A549 (cell line): ENCODE measurements around the gene CPLANE1. TPM values are rescaled to one million over a fixed set of nuclear protein-coding genes. Genes with fewer than 3 reads are reported as not detected.
"Not testable (repeated sequence)": the region's sequence is repeated elsewhere in the genome, so short reads cannot be mapped to it uniquely, and the experiment has no call there.

Source experiments
- ATAC-seq, 2 experiments: fragments of 200-7000 bp in 1 of 2; fragments of >200 bp in 1 of 2; cut with Nextera tagmentation in 1 of 2; cut with Tn5 transposase in 1 of 2; 3 replicates each; pipeline versions ENCODE4 v1.8.0 to v1.9.1; 2018 to 2020; ENCODE audit warnings: mild to moderate bottlenecking in 1 of 2, moderate library complexity in 1 of 2
- CTCF ChIA-PET: fragments of 300-600 bp; sonication (Branson Sonifier 250); formaldehyde crosslinking; extraction: SDS; loops from one replicate; lab custom pipeline; 2021; ENCODE audit warnings: antibody characterized with exemption, inconsistent platforms; lab: Yijun Ruan, JAX
- POLR2A ChIA-PET: fragments of 350-600 bp; formaldehyde crosslinking; extraction: SDS; loops from one replicate; lab custom pipeline; 2021; ENCODE audit warnings: antibody characterized with exemption, inconsistent platforms; lab: Yijun Ruan, JAX
- DNase-seq, 2 experiments: peaks; one replicate each; pipeline versions ENCODE4 v3.0.0 to v3.0.0-alpha.2; 2011 to 2016; ENCODE audit warnings: low read depth in 1 of 2, low spot score in 1 of 2
- FAIRE-seq: peaks from 2 replicates; lab custom pipeline; 2011; peaks lifted over from hg19 to GRCh38; lab: Jason Lieb, UNC
- H3K27ac ChIP-seq, 2 experiments: fragments of >200 bp; sonication (Bioruptor Twin); formaldehyde crosslinking; 3 replicates each; pipeline ENCODE4 v1.5.1; 2016 to 2017
- H3K4me1 ChIP-seq: fragments of >200 bp; sonication (Bioruptor Twin); formaldehyde crosslinking; 3 replicates; pipeline ENCODE4 v1.6.1; 2016
- H3K4me2 ChIP-seq: fragments of >200 bp; sonication (Bioruptor Twin); formaldehyde crosslinking; 3 replicates; pipeline ENCODE4 v1.6.1; 2016
- H3K4me3 ChIP-seq: fragments of >200 bp; sonication (Bioruptor Twin); formaldehyde crosslinking; 3 replicates; pipeline ENCODE4 v1.5.1; 2016
- H3K9me3 ChIP-seq: fragments of >200 bp; sonication (Bioruptor Twin); formaldehyde crosslinking; 3 replicates; pipeline ENCODE4 v1.6.1; 2016
- ATOH8 ChIP-seq: fragments of 250-450 bp; sonication (Bioruptor Pico); IDR thresholded peaks from 2 replicates; pipeline ENCODE4 v1.5.0; 2020; ENCODE audit warnings: low read depth, mild to moderate bottlenecking, moderate library complexity
- BCL3 ChIP-seq: fragments of >200 bp; sonication (Bioruptor Twin); formaldehyde crosslinking; IDR thresholded peaks from 3 replicates; pipeline ENCODE4 v1.6.1; 2016
- CBX2 ChIP-seq: fragments of 200-600 bp; sonication (generic); IDR thresholded peaks from 2 replicates; pipeline ENCODE4 v1.6.1; 2016; ENCODE audit warnings: low read depth, mild to moderate bottlenecking, borderline replicate concordance
- CEBPB ChIP-seq, 2 experiments: fragments of >200 bp in 1 of 2; sonication (Bioruptor Twin) in 1 of 2; formaldehyde crosslinking in 1 of 2; IDR thresholded peaks; 2 replicates each; pipeline ENCODE4 v1.6.1; 2012 to 2016
- CHD2 ChIP-seq: fragments of 150-350 bp; IDR thresholded peaks from 2 replicates; pipeline ENCODE4 v1.6.1; 2014; ENCODE audit warnings: low read length; ENCODE audit not compliant: partially characterized antibody
- CTCF ChIP-seq: fragments of >200 bp; sonication (Bioruptor Twin); formaldehyde crosslinking; IDR thresholded peaks from 3 replicates; pipeline ENCODE4 v1.5.1; 2016
- EHMT2 ChIP-seq: fragments of 200-600 bp; sonication (generic); IDR thresholded peaks from 2 replicates; pipeline ENCODE4 v1.6.1; 2016; ENCODE audit warnings: antibody characterized with exemption, low read depth, mild to moderate bottlenecking, moderate library complexity
- FOSL2 ChIP-seq, 2 experiments: fragments of 450-650 bp in 1 of 2; fragments of >200 bp in 1 of 2; sonication (Bioruptor Twin) in 1 of 2; formaldehyde crosslinking; IDR thresholded peaks; 2 replicates each; pipeline versions ENCODE4 v1.5.0 to v1.6.1; 2016 to 2020; ENCODE audit warnings: mild to moderate bottlenecking in 1 of 2, moderate library complexity in 1 of 2
- HES2 ChIP-seq: fragments of >200 bp; sonication (Bioruptor Twin); formaldehyde crosslinking; IDR thresholded peaks from 2 replicates; pipeline ENCODE4 v1.6.1; 2016
- HEYL ChIP-seq: fragments of 250-450 bp; sonication (Bioruptor Pico); IDR thresholded peaks from 2 replicates; pipeline ENCODE4 v1.8.0; 2021; ENCODE audit warnings: mild to moderate bottlenecking, moderate library complexity
- HMGXB4 ChIP-seq: fragments of 250-450 bp; sonication (Bioruptor Pico); IDR thresholded peaks from 2 replicates; pipeline ENCODE4 v1.5.0; 2021; ENCODE audit warnings: mild to moderate bottlenecking, moderate library complexity, borderline replicate concordance
- HOXA7 ChIP-seq: fragments of 250-450 bp; sonication (Bioruptor Pico); IDR thresholded peaks from 2 replicates; pipeline ENCODE4 v1.5.0; 2020; ENCODE audit warnings: mild to moderate bottlenecking, moderate library complexity
- HOXB13 ChIP-seq: fragments of 250-450 bp; sonication (Bioruptor Pico); IDR thresholded peaks from 2 replicates; pipeline ENCODE4 v1.5.0; 2020; ENCODE audit warnings: low read depth, mild to moderate bottlenecking, moderate library complexity
- JUN ChIP-seq, 2 experiments: fragments of >200 bp; sonication (Bioruptor Twin); formaldehyde crosslinking; IDR thresholded peaks; 2 replicates in 1 of 2; 3 replicates in 1 of 2; pipeline ENCODE4 v1.6.1; 2016 to 2017
- JUNB ChIP-seq: fragments of >200 bp; sonication (Bioruptor Twin); formaldehyde crosslinking; IDR thresholded peaks from 2 replicates; pipeline ENCODE4 v1.6.1; 2016
- MAFK ChIP-seq: fragments of 450-650 bp; IDR thresholded peaks from 2 replicates; pipeline ENCODE4 v1.6.1; 2014; ENCODE audit not compliant: partially characterized antibody
- MAX ChIP-seq: IDR thresholded peaks from 2 replicates; pipeline ENCODE4 v1.6.1; 2012
- NPAS2 ChIP-seq: fragments of 250-450 bp; sonication (Bioruptor Pico); IDR thresholded peaks from 2 replicates; pipeline ENCODE4 v1.8.0; 2022; ENCODE audit warnings: mild to moderate bottlenecking, moderate library complexity, borderline replicate concordance
- PHF8 ChIP-seq: fragments of 200-600 bp; sonication (generic); IDR thresholded peaks from 2 replicates; pipeline ENCODE4 v1.6.1; 2016; ENCODE audit warnings: low read depth, mild to moderate bottlenecking, antibody characterized with exemption, moderate library complexity, borderline replicate concordance
- POLR2A ChIP-seq: IDR thresholded peaks from 2 replicates; pipeline ENCODE4 v1.6.1; 2012; ENCODE audit warnings: mild to moderate bottlenecking, low read length
- RAD21 ChIP-seq, 2 experiments: fragments of >200 bp in 1 of 2; sonication (Bioruptor Twin) in 1 of 2; formaldehyde crosslinking in 1 of 2; IDR thresholded peaks in 1 of 2; conservative IDR thresholded peaks in 1 of 2; 2 replicates in 1 of 2; 3 replicates in 1 of 2; pipeline ENCODE4 v1.6.1; 2012 to 2018; ENCODE audit warnings: inconsistent platforms in 1 of 2
- RFX5 ChIP-seq: fragments of 450-650 bp; IDR thresholded peaks from 2 replicates; pipeline ENCODE4 v1.7.1; 2014; ENCODE audit warnings: antibody characterized with exemption, mild to moderate bottlenecking, moderate library complexity
- SMC3 ChIP-seq: fragments of >200 bp; sonication (Bioruptor Twin); formaldehyde crosslinking; IDR thresholded peaks from 3 replicates; pipeline ENCODE4 v1.6.1; 2018; ENCODE audit warnings: inconsistent platforms
- SREBF2 ChIP-seq: fragments of 450-650 bp; IDR thresholded peaks from 2 replicates; pipeline ENCODE4 v1.6.1; 2014; ENCODE audit warnings: mild to moderate bottlenecking, moderate library complexity
- TFCP2L1 ChIP-seq: fragments of 250-450 bp; sonication (Bioruptor Pico); IDR thresholded peaks from 2 replicates; pipeline ENCODE4 v1.5.0; 2021; ENCODE audit warnings: mild to moderate bottlenecking
- WGBS: methylation state at CpG from one replicate; pipeline ENCODE4 v1.1.6; 2017; ENCODE audit errors: missing lambda C conversion rate; 5-methylcytosine and 5-hydroxymethylcytosine counted together
- polyA minus RNA-seq: library from RNA; depleted of rRNA, polyadenylated mRNA; stranded (reverse); fragments of >200 nt; gene quantifications from 2 replicates; pipeline ENCODE4 v1.2.3, GENCODE V29; 2011; rRNA and poly(A)+ RNA removed
- polyA plus RNA-seq, 4 experiments: library from polyadenylated mRNA; depleted of rRNA in 3 of 4; stranded (reverse); fragments of >200 nt; fragmentation: RNase III in 1 of 4; extraction: RNeasy Plus Mini Kit Qiagen cat#74134 plus additional on column Dnase treatment in 1 of 4; gene quantifications; 2 replicates in 3 of 4; 3 replicates in 1 of 4; pipeline ENCODE4 v1.2.3, GENCODE V29; 2011 to 2017

Gene CPLANE1
- polyA plus RNA-seq (2011; rRNA removed) (15.7 and 16.1 TPM in 2 replicates), polyA plus RNA-seq (2017; fragmentation: RNase III; extraction: RNeasy Plus Mini Kit Qiagen cat#74134 plus additional on column Dnase treatment) (5.4 to 5.5 TPM (median 5.4 TPM) in 3 replicates), polyA minus RNA-seq (16.7 and 19.5 TPM in 2 replicates)
- 1.5 and 1.6 TPM in 2 replicates for polyA plus RNA-seq (2012; cell fraction: cytosol; rRNA removed)
- 2.2 and 3.5 TPM in 2 replicates for polyA plus RNA-seq (2012; cell fraction: nucleus; rRNA removed)

GRCh38 chr5:37248970-37249814 lies at the start of gene CPLANE1:
Gene CPLANE1, minus strand, starts transcription at chr5:37249376. Its CDS starts 1,678 bp downstream, at chr5:37247698.
- FAIRE-seq, result no peak
- TF ChIP-seq POLR2A (peak; percentile 92), MAX (peak; percentile 77), MAFK (no peak), HOXA7 (CRISPR knock-in tag) (no peak), PHF8 (peak; percentile 98; the same call in 1 of the 2 replicates), HMGXB4 (CRISPR knock-in tag) (peak; percentile 87; the same call in 1 of the 2 replicates), JUN (IDR thresholded peaks at IDR 0.05) (peak in 1 of 2 experiments; percentile 75; a peak in 4 of 5 replicates), HOXB13 (CRISPR knock-in tag) (no peak), HEYL (CRISPR knock-in tag) (no peak), RFX5 (no peak), CTCF (no peak), FOSL2 (IDR thresholded peaks at IDR 0.05) (no peak), FOSL2 (CRISPR knock-in tag; IDR thresholded peaks at IDR 0.05) (no peak), CEBPB (IDR thresholded peaks at IDR 0.05) (no peak), EHMT2 (no peak), TFCP2L1 (no peak), SMC3 (no peak), SREBF2 (no peak), CHD2 (no peak), NPAS2 (CRISPR knock-in tag) (no peak), CBX2 (no peak), RAD21 (conservative IDR thresholded peaks at IDR 0.05 in 1 of 2, IDR thresholded peaks at IDR 0.05 in 1 of 2) (peak in 1 of 2 experiments; percentile 27; a peak in 1 of 5 replicates), JUNB (no peak), HES2 (no peak), ATOH8 (CRISPR knock-in tag) (no peak), BCL3 (peak; percentile 30; the same call in 1 of the 3 replicates)
- 0 out of 3 replicates have a peak, but pooled peaks cover 10% of the 10 kb centered on the region for H3K4me1 ChIP-seq
- ChIA-PET CTCF (interaction anchor here (0.7 to 1.3 kb wide), 3 partner anchors 16 to 62 kb away, joined by 3 to 4 read pairs (median 3); no protein-coding TSS in a partner anchor), POLR2A (interaction anchor here (0.8 to 2.4 kb wide), 8 partner anchors 9 to 122 kb away, joined by 3 to 27 read pairs (median 3); partner anchors contain the start of gene NUP155)
- peak within 1 kb of the TSS; percentile 90 for H3K4me2 ChIP-seq
- peak within 1 kb of the TSS; percentile 87 to 93 for H3K27ac ChIP-seq
- DNase-seq, result peak; percentile 56 to 81
- H3K4me3 ChIP-seq, result peak within 1 kb of the TSS; percentile 62
- WGBS, result 3% methylated on average over 45 of the region's 88 CpGs
- peak; percentile 94 to 95 for ATAC-seq
- H3K9me3 ChIP-seq, result no peaks in the 10 kb centered on the region

GRCh38 chr5:37296313-37296712 lies 47.1 kb upstream of the CPLANE1 start:
- POLR2A ChIA-PET, H3K27ac ChIP-seq, H3K4me3 ChIP-seq, DNase-seq, H3K4me2 ChIP-seq, H3K9me3 ChIP-seq, H3K4me1 ChIP-seq, FAIRE-seq, ATAC-seq: not testable (repeated sequence)
- CTCF ChIA-PET, result interaction anchor here (1.0 kb wide), 1 partner anchor 75 kb away, joined by 3 read pairs; the partner anchor contains the start of gene NUP155
- 81% methylated on average over 7 of the region's 7 CpGs for WGBS
